ENCODE results near the gene KCNA1. TPM values are rescaled to one million over a fixed set of nuclear protein-coding genes. Genes with fewer than 3 reads are reported as not detected.

KCNA1 gene
- total RNA-seq, 2 donors from 2014 or later, result under 0.01 TPM; not detected in 1

DNA sequence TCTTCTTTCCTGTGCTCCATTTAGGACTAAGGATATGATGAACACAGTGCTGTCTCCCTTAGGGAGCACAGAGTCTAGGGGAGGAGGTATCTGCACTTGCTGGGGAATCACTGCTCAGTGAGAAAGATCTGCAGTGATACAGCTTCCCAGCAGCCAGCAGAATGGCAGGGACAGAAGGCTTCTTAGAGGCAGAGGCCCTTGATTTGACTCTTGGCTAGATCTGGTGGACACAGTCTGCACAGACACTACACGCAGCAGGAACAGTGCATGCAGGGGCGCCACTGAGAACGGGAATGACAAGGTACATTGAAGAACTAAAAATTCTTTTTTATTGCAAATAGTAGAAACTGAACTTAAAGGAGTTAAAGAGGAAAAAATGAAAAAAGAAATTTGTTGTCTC, 51.6 kb downstream of the KCNA1 start:
- Histone ChIP-seq H3K4me3 (no peak overlapping the region), H3K9me3 (no peaks in the 10 kb centered on the region), H3K36me3 (replicated peaks in 1 of 2; ENCODE audit: insufficient read depth in 1 of 2, low read depth in 2 of 2) (no peaks in the 10 kb centered on the region), H3K27me3 (no peaks in the 10 kb centered on the region), H3K4me1 (no peaks in the 10 kb centered on the region), H3K27ac (no peak overlapping the region)
- TF ChIP-seq, protein P1, sequence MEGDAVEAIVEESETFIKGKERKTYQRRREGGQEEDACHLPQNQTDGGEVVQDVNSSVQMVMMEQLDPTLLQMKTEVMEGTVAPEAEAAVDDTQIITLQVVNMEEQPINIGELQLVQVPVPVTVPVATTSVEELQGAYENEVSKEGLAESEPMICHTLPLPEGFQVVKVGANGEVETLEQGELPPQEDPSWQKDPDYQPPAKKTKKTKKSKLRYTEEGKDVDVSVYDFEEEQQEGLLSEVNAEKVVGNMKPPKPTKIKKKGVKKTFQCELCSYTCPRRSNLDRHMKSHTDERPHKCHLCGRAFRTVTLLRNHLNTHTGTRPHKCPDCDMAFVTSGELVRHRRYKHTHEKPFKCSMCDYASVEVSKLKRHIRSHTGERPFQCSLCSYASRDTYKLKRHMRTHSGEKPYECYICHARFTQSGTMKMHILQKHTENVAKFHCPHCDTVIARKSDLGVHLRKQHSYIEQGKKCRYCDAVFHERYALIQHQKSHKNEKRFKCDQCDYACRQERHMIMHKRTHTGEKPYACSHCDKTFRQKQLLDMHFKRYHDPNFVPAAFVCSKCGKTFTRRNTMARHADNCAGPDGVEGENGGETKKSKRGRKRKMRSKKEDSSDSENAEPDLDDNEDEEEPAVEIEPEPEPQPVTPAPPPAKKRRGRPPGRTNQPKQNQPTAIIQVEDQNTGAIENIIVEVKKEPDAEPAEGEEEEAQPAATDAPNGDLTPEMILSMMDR (IDR thresholded peaks at IDR 0.05), result no peak
- no peak for TF ChIP-seq POLR2A (IDR thresholded peaks at IDR 0.05)
- DNase-seq (no peak), ATAC-seq (no peak)
- WGBS, 2 donors, result 68 to 79% methylated on average over 3 of the region's 3 CpGs
- intact Hi-C loops (cut with DNase I), result no loop called here

DNA sequence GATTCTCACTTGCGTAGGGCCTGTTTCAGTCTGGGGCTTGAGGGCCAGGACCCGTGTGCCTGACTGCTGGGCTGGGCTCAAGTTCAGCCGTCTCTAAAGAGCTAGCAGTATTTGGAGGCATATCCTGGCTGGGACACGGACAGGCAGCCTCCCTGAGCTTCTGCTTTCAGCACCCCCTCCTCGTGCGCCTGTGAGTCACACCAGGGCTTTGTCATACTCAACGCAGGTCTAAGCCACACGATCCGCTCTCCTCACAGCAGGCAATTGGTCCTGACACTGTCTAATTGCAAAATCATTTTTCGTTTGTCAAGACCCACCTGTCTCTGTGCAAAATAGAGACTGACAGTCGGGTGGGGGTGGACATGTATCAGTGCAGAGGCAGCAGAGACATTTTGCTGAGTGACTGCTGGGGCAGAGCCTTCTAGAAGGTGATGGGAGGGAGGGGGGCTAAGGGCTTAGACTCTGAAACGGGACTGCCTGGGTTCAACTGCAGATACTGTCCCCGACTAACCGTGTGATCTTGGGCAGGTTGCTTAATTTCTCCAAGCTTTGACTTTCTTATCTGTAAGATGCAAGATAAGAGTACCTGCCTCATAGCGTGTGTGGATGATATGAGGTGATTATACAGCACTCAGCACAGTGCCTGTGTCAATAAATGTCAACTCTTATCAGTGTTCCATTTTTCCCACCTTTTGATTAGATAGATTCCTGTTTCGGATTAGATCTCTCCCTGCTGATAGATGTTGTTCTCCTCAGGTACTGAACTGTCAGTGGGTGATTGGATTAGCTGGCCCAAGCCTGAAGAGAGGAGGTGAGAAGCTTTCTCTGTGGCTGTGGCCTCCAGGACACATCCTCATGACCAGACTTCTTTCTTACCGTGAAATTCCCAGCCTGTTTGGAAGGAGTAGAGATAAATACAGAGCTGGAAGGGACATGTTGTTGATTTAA, 53.1 kb downstream of the KCNA1 start:
- Histone ChIP-seq H3K36me3 (replicated peaks in 1 of 2; ENCODE audit: insufficient read depth in 1 of 2, low read depth in 2 of 2) (no peaks in the 10 kb centered on the region), H3K4me3 (no peak overlapping the region), H3K4me1 (no peaks in the 10 kb centered on the region), H3K9me3 (no peaks in the 10 kb centered on the region), H3K27ac (no peak overlapping the region), H3K27me3 (no peaks in the 10 kb centered on the region)
- TF ChIP-seq, protein P1 (IDR thresholded peaks at IDR 0.05), result no peak
- TF ChIP-seq POLR2A (IDR thresholded peaks at IDR 0.05), result no peak
- WGBS, 2 donors, result 38 to 50% methylated on average over 17 of the region's 17 CpGs
- ATAC-seq (no peak), DNase-seq (no peak)
- intact Hi-C loops (cut with DNase I), result no loop called here

Other genes with a start within 250 kb of the KCNA1 start
- 1 to 10 TPM in 1 of 2 donors, under 1 TPM in 1; 0.52 to 1.3 TPM for gene GALNT8, start 189.5 kb upstream of the KCNA1 start, total RNA-seq
- gene KCNA5, start 134.0 kb downstream of the KCNA1 start, total RNA-seq, result 1 to 10 TPM in 1 of 2 donors, under 1 TPM in 1; 0.33 to 2.6 TPM

Data from body of pancreas (tissue), 4 donors.